Right lobe of liver (tissue), 6 donors: Measurements from ENCODE around the gene ALPK3. TPM values are rescaled to one million over a fixed set of nuclear protein-coding genes. Genes with fewer than 3 reads are reported as not detected.
A peak's percentile ranks its signal among the peaks of the same experiment; 100 is the strongest.

Experiments used
- ATAC-seq, 4 donors: fragments of 200-7000 bp; cut with Tn5 transposase; one replicate each; pipeline ENCODE4 v1.9.1; 2020; ENCODE audit warnings: mild to moderate bottlenecking in 4 of 4, moderate library complexity in 4 of 4
- DNase-seq, 3 donors: peaks; one replicate each; pipeline ENCODE4 v3.0.0-alpha.2; 2020
- H3K27ac ChIP-seq, 3 donors: fragments of 200-600 bp; one replicate each; pipeline ENCODE4 v1.8.0; 2022
- H3K27me3 ChIP-seq, 2 donors: fragments of 200-600 bp; one replicate each; pipeline ENCODE4 v1.8.0; 2022
- H3K36me3 ChIP-seq, 4 donors: fragments of 200-600 bp; sonication (generic) in 1 of 4; one replicate each; pipeline versions ENCODE4 v1.5.1 to v1.8.0; 2017 to 2022; ENCODE audit warnings: control low read depth in 1 of 4
- H3K4me1 ChIP-seq, 4 donors: fragments of 200-600 bp; sonication (generic) in 1 of 4; one replicate each; pipeline versions ENCODE4 v1.5.1 to v1.8.0; 2017 to 2022; ENCODE audit warnings: control low read depth in 1 of 4
- H3K4me3 ChIP-seq, 3 donors: fragments of 200-600 bp; one replicate each; pipeline ENCODE4 v1.8.0; 2022
- H3K9me3 ChIP-seq, 4 donors: fragments of 200-600 bp; sonication (generic) in 1 of 4; one replicate each; pipeline versions ENCODE4 v1.5.1 to v1.8.0; 2017 to 2022; ENCODE audit warnings: control low read depth in 1 of 4
- CTCF ChIP-seq, 4 donors: fragments of 200-600 bp in 3 of 4; fragments of 450-650 bp in 1 of 4; IDR thresholded peaks; one replicate each; pipeline versions ENCODE4 v1.5.1 to v1.8.0; 2016 to 2022; ENCODE audit warnings: antibody characterized with exemption in 4 of 4, mild to moderate bottlenecking in 2 of 4
- POLR2A ChIP-seq: fragments of 450-650 bp; IDR thresholded peaks from one replicate; pipeline ENCODE4 v1.6.1; 2017; ENCODE audit warnings: antibody characterized with exemption, mild to moderate bottlenecking
- WGBS: methylation state at CpG from one replicate; pipeline ENCODE4 v1.1.6; 2018; ENCODE audit warnings: low coverage, low lambda C conversion rate; ENCODE audit not compliant: insufficient coverage; ENCODE audit errors: missing lambda C conversion rate; 5-methylcytosine and 5-hydroxymethylcytosine counted together
- intact Hi-C, 2 donors: fragments of 100-400 bp; cut with DNase I; formaldehyde crosslinking; loops; one replicate each; pipeline versions ENCODE4 v1.11.2 to v1.14.1; 2022
- total RNA-seq, 6 experiments: library from RNA; depleted of rRNA in 2 of 6; stranded (reverse); fragments of >200 nt in 2 of 6; fragmentation: NEBNext Ultra II Directional in 3 of 6; extraction: Animal tissue kit (Norgen Biotek cat#: 25700) in 3 of 6; gene quantifications; one replicate each; pipeline versions ENCODE4 v1.1.0 to v1.2.4, GENCODE V29; 2016 to 2023
- donor health status: DM: no; HTN: yes; CAD: no.
- donor health status: DM: no; HTN: no; CAD: no.
- donor health status: DM: no; HTN: no; CAD: no.
- donor health status: DM: no; HTN: yes; CAD: no.
- donor health status: DM: no; HTN: yes; CAD: no.

Gene ALPK3
- total RNA-seq, 6 experiments from 2014 or later: 1.3 to 12.5 (median 5.5) TPM

DNA sequence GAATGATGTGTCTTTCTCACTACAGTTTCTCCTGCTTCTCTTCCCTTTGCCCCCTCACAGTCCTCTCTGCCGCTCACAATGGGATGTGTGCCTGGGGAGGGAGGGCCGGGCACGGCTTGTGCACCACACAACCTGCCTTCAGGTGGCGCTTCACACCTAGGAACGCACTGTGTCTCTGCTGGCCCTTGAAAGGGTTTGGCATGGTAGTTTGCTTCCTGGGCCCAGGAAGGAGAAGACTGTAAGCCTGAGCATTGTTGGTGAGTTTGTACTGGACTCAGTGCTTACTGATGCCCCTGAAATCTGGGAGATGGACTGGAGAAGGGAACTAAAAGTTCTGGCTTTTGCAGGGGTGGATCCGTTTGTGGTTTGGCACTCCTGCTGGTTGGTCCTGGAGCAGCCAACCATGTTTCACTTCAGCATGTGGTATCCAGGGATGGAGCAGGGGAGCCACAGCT lies 9.2 kb downstream of the ALPK3 start:
- H3K9me3 ChIP-seq: no peaks in the 10 kb centered on the region
- WGBS: 27% methylated on average over 3 of the region's 6 CpGs
- H3K27me3 ChIP-seq: no peaks in the 10 kb centered on the region
- H3K4me3 ChIP-seq: no peak overlapping the region
- peak in 2 of 3 donors; percentile 53 to 69 for DNase-seq
- H3K4me1 ChIP-seq: peaks cover 0 to 16% (median 8%) of the 10 kb centered on the region in 4 donors
- peak; percentile 53 to 68 (median 62) for ATAC-seq
- H3K36me3 ChIP-seq: no peaks in the 10 kb centered on the region
- no peak for TF ChIP-seq POLR2A
- TF ChIP-seq CTCF (IDR thresholded peaks at IDR 0.05): peak; percentile 35 to 63 (median 54)
- no peak overlapping the region for H3K27ac ChIP-seq
- intact Hi-C loops: loop anchor here in 1 of 2 donors (10.0 kb wide), 1 partner anchor 98 kb away; no protein-coding TSS in a partner anchor

DNA sequence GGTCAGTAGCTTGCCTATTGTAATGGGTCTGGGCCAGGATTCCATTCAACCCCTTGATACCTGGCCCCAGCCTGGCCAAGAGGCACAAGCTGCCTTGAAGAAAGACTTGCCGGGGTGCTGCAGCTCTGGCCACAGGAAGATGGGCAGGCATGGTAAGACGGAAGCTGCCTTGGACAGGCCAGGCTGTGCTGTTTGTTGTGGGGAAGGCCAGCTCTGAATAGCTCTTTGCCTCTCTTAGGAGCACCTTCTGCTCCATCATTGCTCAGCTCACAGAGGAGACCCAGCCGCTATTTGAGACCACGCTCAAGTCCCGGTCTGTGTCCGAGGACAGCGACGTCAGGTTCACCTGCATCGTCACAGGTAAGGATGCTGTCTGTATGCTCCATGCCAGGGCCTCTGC lies 10.1 kb downstream of the ALPK3 start:
- ATAC-seq (no peak), DNase-seq (no peak)
- Histone ChIP-seq H3K4me3 (no peak overlapping the region), H3K4me1 (peaks cover 0 to 23% (median 8%) of the 10 kb centered on the region in 4 donors), H3K9me3 (no peaks in the 10 kb centered on the region), H3K36me3 (no peaks in the 10 kb centered on the region), H3K27ac (no peak overlapping the region), H3K27me3 (no peaks in the 10 kb centered on the region)
- no peak for TF ChIP-seq CTCF (IDR thresholded peaks at IDR 0.05)
- TF ChIP-seq POLR2A: no peak
- 80% methylated on average over 2 of the region's 9 CpGs for WGBS
- intact Hi-C loops: loop anchor here in 1 of 2 donors (10.0 kb wide), 1 partner anchor 98 kb away; no protein-coding TSS in a partner anchor

- ATAC-seq (no peak), DNase-seq (no peak)
- peaks cover 0 to 33% (median 8%) of the 10 kb centered on the region in 4 donors for H3K4me1 ChIP-seq
- H3K9me3 ChIP-seq: no peaks in the 10 kb centered on the region
- no peak overlapping the region for H3K27ac ChIP-seq
- TF ChIP-seq POLR2A (no peak), CTCF (IDR thresholded peaks at IDR 0.05) (no peak)
- no peaks in the 10 kb centered on the region for H3K27me3 ChIP-seq
- WGBS: 68% methylated on average over 8 of the region's 14 CpGs
- H3K4me3 ChIP-seq: no peak overlapping the region
- H3K36me3 ChIP-seq: no peaks in the 10 kb centered on the region
- intact Hi-C loops: loop anchor here in 1 of 2 donors (10.0 kb wide), 1 partner anchor 97 kb away; no protein-coding TSS in a partner anchor
These were observed 11.1 kb downstream of the ALPK3 start for GRCh38 chr15:84828086-84828908.

GRCh38 chr15:84829428-84829827 lies 12.3 kb downstream of the ALPK3 start:
- intact Hi-C loops: loop anchor here in 1 of 2 donors (10.0 kb wide), 1 partner anchor 95 kb away; no protein-coding TSS in a partner anchor
- 83% methylated on average over 1 of the region's 8 CpGs for WGBS
- Histone ChIP-seq H3K9me3 (no peaks in the 10 kb centered on the region), H3K27me3 (no peaks in the 10 kb centered on the region), H3K27ac (no peak overlapping the region), H3K4me1 (peaks cover 0 to 24% (median 4%) of the 10 kb centered on the region in 4 donors), H3K4me3 (no peak overlapping the region), H3K36me3 (no peaks in the 10 kb centered on the region)
- no peak for DNase-seq
- no peak for TF ChIP-seq CTCF (IDR thresholded peaks at IDR 0.05)
- no peak for TF ChIP-seq POLR2A
- ATAC-seq: no peak
